NCI-H345 treated with DMSO at 0.1 percent for 48 hours (cell line): ENCODE measurements around the gene TRAK1.

Source experiments
- DNase-seq: peaks from one replicate; lab custom pipeline; 2025; ENCODE audit not compliant: unreplicated experiment; lab: John Stamatoyannopoulos, UW

TRAK1 gene

GRCh38 chr3:42176242-42177034 is 85.3 kb downstream of the TRAK1 start:
- DNase-seq, result no peak

- no peak for DNase-seq
Measured at GRCh38 chr3:42177068-42177800, 86.1 kb downstream of the TRAK1 start.

GRCh38 chr3:42177801-42178150 is 86.6 kb downstream of the TRAK1 start:
- DNase-seq, result no peak

- no peak for DNase-seq
Measured at GRCh38 chr3:42179110-42179725, 88.1 kb downstream of the TRAK1 start.

- no peak for DNase-seq
Measured at GRCh38 chr3:42180901-42181300, 89.7 kb downstream of the TRAK1 start.

GRCh38 chr3:42182555-42182954 is 91.4 kb downstream of the TRAK1 start:
- DNase-seq, result no peak

- DNase-seq, result no peak
Measured at GRCh38 chr3:42183991-42184632, 93.0 kb downstream of the TRAK1 start.

- no peak for DNase-seq
Measured at GRCh38 chr3:42184651-42185443, 93.7 kb downstream of the TRAK1 start.

- DNase-seq, result no peak
Measured at GRCh38 chr3:42187936-42188335, 96.8 kb downstream of the TRAK1 start.

GRCh38 chr3:42188376-42188775 is 97.2 kb downstream of the TRAK1 start:
- no peak for DNase-seq

GRCh38 chr3:42189001-42189460 is 97.9 kb downstream of the TRAK1 start:
- DNase-seq, result no peak

GRCh38 chr3:42189736-42190135 is 98.6 kb downstream of the TRAK1 start:
- no peak for DNase-seq

- DNase-seq, result no peak
Measured at GRCh38 chr3:42190701-42191442, 99.7 kb downstream of the TRAK1 start.

GRCh38 chr3:42191443-42191747 is 100.2 kb downstream of the TRAK1 start:
- DNase-seq, result no peak

GRCh38 chr3:42192334-42193200 is 101.4 kb downstream of the TRAK1 start:
- DNase-seq, result no peak

- DNase-seq, result no peak
Measured at GRCh38 chr3:42194943-42195510, 103.9 kb downstream of the TRAK1 start.

- DNase-seq, result no peak
Measured at GRCh38 chr3:42195879-42196330, 104.7 kb downstream of the TRAK1 start.

- no peak for DNase-seq
Measured at GRCh38 chr3:42198709-42199108, 107.6 kb downstream of the TRAK1 start.
